K562 (cell line): Measurements from ENCODE around the gene CRK. TPM values are rescaled to one million over a fixed set of nuclear protein-coding genes. Genes with fewer than 3 reads are reported as not detected.

ENCODE experiments used
- GABPA ChIP-seq: fragments of 200-800 bp; sonication (Bioruptor generic); conservative IDR thresholded peaks from 2 replicates; pipeline ENCODE4 v1.6.1; 2016; ENCODE audit warnings: low read depth, missing genetic modification characterization, missing compliant biosample characterization
- HDAC1 ChIP-seq, 2 experiments: fragments of 450-650 bp; IDR thresholded peaks; 2 replicates each; pipeline ENCODE4 v1.6.1; 2016 to 2017; ENCODE audit warnings: inconsistent platforms in 1 of 2, mild to moderate bottlenecking in 1 of 2, moderate library complexity in 1 of 2
- L3MBTL2 ChIP-seq: fragments of 450-650 bp; IDR thresholded peaks from 2 replicates; pipeline ENCODE4 v1.6.1; 2016; ENCODE audit warnings: mild to moderate bottlenecking, moderate library complexity
- MTA3 ChIP-seq: fragments of 450-650 bp; formaldehyde crosslinking; IDR thresholded peaks from 2 replicates; pipeline ENCODE4 v1.6.1; 2017; ENCODE audit warnings: mild to moderate bottlenecking, borderline replicate concordance
- NELFE ChIP-seq: IDR thresholded peaks from 2 replicates; pipeline ENCODE4 v1.6.1; 2011; ENCODE audit warnings: mild to moderate bottlenecking; ENCODE audit not compliant: insufficient read depth, insufficient read length
- RBFOX2 ChIP-seq: fragments of 200-400 bp; formaldehyde crosslinking; IDR thresholded peaks from 2 replicates; pipeline ENCODE4 v1.6.1; 2017; ENCODE audit warnings: low read depth, mild to moderate bottlenecking, low read length, moderate library complexity
- polyA plus RNA-seq, 8 experiments: library from polyadenylated mRNA; depleted of rRNA in 4 of 8; stranded (reverse) in 5 of 8; unstranded in 3 of 8; fragments of >200 nt; fragmentation: Nextera tagmentation in 2 of 8; fragmentation: Illumina TruSeq in 1 of 8; extraction: Ambion mirVana in 2 of 8; extraction: Trizol in 1 of 8; gene quantifications; 2 replicates each; pipeline versions ENCODE4 v1.2.1 to v1.2.3, GENCODE V29; 2011 to 2014; ENCODE audit warnings: inconsistent platforms in 1 of 8, missing spikeins in 1 of 8
- total RNA-seq, 7 experiments: library from RNA; depleted of rRNA in 6 of 7; stranded (reverse); fragments of >200 nt in 6 of 7; fragmentation: Illumina TruSeq in 2 of 7; extraction: Trizol in 2 of 7; gene quantifications; 2 replicates each; pipeline versions ENCODE4 v1.2.1 to v1.2.3, GENCODE V29; 2011 to 2021; ENCODE audit warnings: low replicate concordance in 1 of 7
- TF ChIP-seq, protein P1 (sequence below): fragments of 450-650 bp; IDR thresholded peaks from 2 replicates; pipeline ENCODE4 v1.6.1; 2016; ENCODE audit warnings: low read depth
- TF ChIP-seq, protein P2 (sequence below), 2 experiments: fragments of 450-650 bp in 1 of 2; sonication (generic) in 1 of 2; formaldehyde crosslinking in 1 of 2; IDR thresholded peaks; 2 replicates each; pipeline versions ENCODE4 v1.7.1 to v1.9.0; 2016 to 2022; ENCODE audit warnings: inconsistent platforms in 1 of 2, mild to moderate bottlenecking in 1 of 2, missing genetic modification reagents in 1 of 2

CRK gene
- total and polyA plus RNA-seq, 9 of the 15 experiments (the other 6 are each of a cell fraction or from before 2014, with no cell fraction given) = 13.1 to 40.2 (median 26.1) TPM

- TF ChIP-seq, protein P1, sequence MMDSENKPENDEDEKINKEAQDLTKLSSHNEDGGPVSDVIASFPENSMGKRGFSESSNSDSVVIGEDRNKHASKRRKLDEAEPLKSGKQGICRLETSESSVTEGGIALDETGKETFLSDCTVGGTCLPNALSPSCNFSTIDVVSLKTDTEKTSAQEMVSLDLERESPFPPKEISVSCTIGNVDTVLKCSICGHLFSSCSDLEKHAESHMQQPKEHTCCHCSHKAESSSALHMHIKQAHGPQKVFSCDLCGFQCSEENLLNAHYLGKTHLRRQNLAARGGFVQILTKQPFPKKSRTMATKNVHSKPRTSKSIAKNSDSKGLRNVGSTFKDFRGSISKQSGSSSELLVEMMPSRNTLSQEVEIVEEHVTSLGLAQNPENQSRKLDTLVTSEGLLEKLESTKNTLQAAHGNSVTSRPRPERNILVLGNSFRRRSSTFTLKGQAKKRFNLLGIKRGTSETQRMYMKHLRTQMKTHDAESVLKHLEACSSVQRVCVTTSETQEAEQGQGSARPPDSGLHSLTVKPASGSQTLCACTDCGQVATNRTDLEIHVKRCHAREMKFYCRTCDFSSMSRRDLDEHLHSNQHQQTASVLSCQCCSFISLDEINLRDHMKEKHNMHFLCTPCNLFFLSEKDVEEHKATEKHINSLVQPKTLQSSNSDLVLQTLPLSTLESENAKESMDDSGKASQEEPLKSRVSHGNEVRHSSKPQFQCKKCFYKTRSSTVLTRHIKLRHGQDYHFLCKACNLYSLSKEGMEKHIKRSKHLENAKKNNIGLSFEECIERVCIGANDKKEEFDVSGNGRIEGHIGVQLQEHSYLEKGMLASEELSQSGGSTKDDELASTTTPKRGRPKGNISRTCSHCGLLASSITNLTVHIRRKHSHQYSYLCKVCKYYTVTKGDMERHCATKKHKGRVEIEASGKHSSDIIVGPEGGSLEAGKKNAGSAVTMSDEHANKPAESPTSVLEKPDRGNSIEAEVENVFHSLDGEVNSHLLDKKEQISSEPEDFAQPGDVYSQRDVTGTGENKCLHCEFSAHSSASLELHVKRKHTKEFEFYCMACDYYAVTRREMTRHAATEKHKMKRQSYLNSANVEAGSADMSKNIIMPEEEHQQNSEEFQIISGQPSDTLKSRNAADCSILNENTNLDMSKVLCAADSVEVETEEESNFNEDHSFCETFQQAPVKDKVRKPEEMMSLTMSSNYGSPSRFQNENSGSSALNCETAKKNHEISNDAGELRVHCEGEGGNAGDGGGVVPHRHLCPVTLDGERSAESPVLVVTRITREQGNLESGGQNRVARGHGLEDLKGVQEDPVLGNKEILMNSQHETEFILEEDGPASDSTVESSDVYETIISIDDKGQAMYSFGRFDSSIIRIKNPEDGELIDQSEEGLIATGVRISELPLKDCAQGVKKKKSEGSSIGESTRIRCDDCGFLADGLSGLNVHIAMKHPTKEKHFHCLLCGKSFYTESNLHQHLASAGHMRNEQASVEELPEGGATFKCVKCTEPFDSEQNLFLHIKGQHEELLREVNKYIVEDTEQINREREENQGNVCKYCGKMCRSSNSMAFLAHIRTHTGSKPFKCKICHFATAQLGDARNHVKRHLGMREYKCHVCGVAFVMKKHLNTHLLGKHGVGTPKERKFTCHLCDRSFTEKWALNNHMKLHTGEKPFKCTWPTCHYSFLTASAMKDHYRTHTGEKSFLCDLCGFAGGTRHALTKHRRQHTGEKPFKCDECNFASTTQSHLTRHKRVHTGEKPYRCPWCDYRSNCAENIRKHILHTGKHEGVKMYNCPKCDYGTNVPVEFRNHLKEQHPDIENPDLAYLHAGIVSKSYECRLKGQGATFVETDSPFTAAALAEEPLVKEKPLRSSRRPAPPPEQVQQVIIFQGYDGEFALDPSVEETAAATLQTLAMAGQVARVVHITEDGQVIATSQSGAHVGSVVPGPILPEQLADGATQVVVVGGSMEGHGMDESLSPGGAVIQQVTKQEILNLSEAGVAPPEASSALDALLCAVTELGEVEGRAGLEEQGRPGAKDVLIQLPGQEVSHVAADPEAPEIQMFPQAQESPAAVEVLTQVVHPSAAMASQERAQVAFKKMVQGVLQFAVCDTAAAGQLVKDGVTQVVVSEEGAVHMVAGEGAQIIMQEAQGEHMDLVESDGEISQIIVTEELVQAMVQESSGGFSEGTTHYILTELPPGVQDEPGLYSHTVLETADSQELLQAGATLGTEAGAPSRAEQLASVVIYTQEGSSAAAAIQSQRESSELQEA = peak; percentile 60; the same call in 1 of the 2 replicates
- TF ChIP-seq, protein P2, sequence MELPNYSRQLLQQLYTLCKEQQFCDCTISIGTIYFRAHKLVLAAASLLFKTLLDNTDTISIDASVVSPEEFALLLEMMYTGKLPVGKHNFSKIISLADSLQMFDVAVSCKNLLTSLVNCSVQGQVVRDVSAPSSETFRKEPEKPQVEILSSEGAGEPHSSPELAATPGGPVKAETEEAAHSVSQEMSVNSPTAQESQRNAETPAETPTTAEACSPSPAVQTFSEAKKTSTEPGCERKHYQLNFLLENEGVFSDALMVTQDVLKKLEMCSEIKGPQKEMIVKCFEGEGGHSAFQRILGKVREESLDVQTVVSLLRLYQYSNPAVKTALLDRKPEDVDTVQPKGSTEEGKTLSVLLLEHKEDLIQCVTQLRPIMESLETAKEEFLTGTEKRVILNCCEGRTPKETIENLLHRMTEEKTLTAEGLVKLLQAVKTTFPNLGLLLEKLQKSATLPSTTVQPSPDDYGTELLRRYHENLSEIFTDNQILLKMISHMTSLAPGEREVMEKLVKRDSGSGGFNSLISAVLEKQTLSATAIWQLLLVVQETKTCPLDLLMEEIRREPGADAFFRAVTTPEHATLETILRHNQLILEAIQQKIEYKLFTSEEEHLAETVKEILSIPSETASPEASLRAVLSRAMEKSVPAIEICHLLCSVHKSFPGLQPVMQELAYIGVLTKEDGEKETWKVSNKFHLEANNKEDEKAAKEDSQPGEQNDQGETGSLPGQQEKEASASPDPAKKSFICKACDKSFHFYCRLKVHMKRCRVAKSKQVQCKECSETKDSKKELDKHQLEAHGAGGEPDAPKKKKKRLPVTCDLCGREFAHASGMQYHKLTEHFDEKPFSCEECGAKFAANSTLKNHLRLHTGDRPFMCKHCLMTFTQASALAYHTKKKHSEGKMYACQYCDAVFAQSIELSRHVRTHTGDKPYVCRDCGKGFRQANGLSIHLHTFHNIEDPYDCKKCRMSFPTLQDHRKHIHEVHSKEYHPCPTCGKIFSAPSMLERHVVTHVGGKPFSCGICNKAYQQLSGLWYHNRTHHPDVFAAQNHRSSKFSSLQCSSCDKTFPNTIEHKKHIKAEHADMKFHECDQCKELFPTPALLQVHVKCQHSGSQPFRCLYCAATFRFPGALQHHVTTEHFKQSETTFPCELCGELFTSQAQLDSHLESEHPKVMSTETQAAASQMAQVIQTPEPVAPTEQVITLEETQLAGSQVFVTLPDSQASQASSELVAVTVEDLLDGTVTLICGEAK (IDR thresholded peaks at IDR 0.05) = 0 out of 2 replicates have a peak, but pooled peaks have one; percentile 15
- TF ChIP-seq, protein P2 (CRISPR knock-in tag; IDR thresholded peaks at IDR 0.05) = no peak
- TF ChIP-seq HDAC1 (IDR thresholded peaks at IDR 0.05) = 0 out of 4 replicates have a peak, but pooled peaks of 1 of the 2 experiments have one; percentile 21
- peak; percentile 70 for TF ChIP-seq RBFOX2
- TF ChIP-seq L3MBTL2 = peak; percentile 54; the same call in 1 of the 2 replicates
- TF ChIP-seq GABPA (tag) = peak; percentile 77
- no peak for TF ChIP-seq NELFE
- TF ChIP-seq MTA3 = 0 out of 2 replicates have a peak, but pooled peaks have one; percentile 36
These were observed 29.7 kb upstream of the CRK start (continued) for GRCh38 chr17:1485423-1486376.
